K562 (cell line): ENCODE measurements around the gene GAA.

Experiments used
- EP300 ChIP-seq: IDR thresholded peaks from 2 replicates; pipeline ENCODE4 v1.6.1; 2012; ENCODE audit warnings: low read length, improper control_type of control experiment
- MAZ ChIP-seq, 2 experiments: fragments of 450-650 bp in 1 of 2; sonication (generic) in 1 of 2; formaldehyde crosslinking; IDR thresholded peaks in 1 of 2; conservative IDR thresholded peaks in 1 of 2; 2 replicates each; pipeline versions ENCODE4 v1.4.0 to v1.5.0; 2020; ENCODE audit warnings: mild to moderate bottlenecking in 1 of 2, missing genetic modification reagents in 1 of 2
- SP2 ChIP-seq: IDR thresholded peaks from 2 replicates; pipeline ENCODE4 v1.6.1; 2011; ENCODE audit warnings: mild to moderate bottlenecking, low read depth, low read length, moderate library complexity; ENCODE audit not compliant: poor library complexity, severe bottlenecking; ENCODE audit errors: extremely low read depth
- ZNF431 ChIP-seq: sonication (generic); formaldehyde crosslinking; IDR thresholded peaks from 2 replicates; pipeline ENCODE4 v1.8.0; 2022; ENCODE audit warnings: mild to moderate bottlenecking, missing genetic modification reagents
- ZNF778 ChIP-seq: fragments of 450-650 bp; formaldehyde crosslinking; IDR thresholded peaks from 2 replicates; pipeline ENCODE4 v1.4.0; 2020; ENCODE audit warnings: mild to moderate bottlenecking, moderate library complexity
- TF ChIP-seq, protein P1 (sequence below): fragments of 250-450 bp; sonication (Bioruptor Pico); IDR thresholded peaks from 2 replicates; pipeline ENCODE4 v1.5.0; 2021

DNA sequence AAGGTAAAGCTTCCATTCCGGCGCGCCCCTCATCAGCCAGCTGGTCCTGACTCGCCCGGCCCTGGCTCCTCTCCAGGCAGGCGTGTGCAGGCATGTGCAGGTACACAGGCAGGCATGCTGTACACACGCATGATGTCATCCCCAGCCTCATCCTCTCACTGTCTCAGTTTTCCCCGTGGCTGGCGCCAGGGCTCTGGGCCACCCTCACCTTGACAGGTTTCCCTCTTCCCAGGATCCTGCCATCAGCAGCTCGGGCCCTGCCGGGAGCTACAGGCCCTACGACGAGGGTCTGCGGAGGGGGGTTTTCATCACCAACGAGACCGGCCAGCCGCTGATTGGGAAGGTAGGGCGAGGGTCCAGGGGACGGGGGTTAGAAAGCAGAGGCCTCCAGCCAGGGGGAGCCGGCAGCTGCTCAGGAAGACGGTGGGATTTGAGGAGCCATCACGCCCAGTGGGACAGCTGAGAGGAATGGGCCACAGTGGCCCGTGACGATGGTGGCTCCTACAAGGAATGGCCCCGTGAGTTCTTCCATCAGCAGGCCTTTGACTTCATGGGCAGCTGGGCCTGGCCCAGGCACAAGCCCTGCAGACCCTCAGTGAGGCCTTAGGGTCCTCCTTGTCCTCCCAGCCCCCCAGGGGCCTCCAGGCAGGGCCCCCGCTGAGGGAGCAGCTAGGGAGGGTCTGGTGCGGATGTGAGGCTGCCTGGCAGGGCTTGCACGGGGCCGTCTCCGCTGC, 8.5 kb downstream of the GAA start:
- no peak for TF ChIP-seq ZNF431 (CRISPR knock-in tag)
- no peak for TF ChIP-seq ZNF778
- no peak for TF ChIP-seq MAZ (CRISPR knock-in tag; conservative IDR thresholded peaks at IDR 0.05 in 1 of 2, IDR thresholded peaks at IDR 0.05 in 1 of 2)
- TF ChIP-seq SP2, result no peak
- TF ChIP-seq EP300, result no peak
- TF ChIP-seq, protein P1, sequence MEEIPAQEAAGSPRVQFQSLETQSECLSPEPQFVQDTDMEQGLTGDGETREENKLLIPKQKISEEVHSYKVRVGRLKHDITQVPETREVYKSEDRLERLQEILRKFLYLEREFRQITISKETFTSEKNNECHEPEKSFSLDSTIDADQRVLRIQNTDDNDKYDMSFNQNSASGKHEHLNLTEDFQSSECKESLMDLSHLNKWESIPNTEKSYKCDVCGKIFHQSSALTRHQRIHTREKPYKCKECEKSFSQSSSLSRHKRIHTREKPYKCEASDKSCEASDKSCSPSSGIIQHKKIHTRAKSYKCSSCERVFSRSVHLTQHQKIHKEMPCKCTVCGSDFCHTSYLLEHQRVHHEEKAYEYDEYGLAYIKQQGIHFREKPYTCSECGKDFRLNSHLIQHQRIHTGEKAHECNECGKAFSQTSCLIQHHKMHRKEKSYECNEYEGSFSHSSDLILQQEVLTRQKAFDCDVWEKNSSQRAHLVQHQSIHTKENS, result no peak
